ENCODE measurements around the gene FHIT.
"Not testable (repeated sequence)": the region's sequence is repeated elsewhere in the genome, so short reads cannot be mapped to it uniquely, and the experiment has no call there.

Gene FHIT

DNA sequence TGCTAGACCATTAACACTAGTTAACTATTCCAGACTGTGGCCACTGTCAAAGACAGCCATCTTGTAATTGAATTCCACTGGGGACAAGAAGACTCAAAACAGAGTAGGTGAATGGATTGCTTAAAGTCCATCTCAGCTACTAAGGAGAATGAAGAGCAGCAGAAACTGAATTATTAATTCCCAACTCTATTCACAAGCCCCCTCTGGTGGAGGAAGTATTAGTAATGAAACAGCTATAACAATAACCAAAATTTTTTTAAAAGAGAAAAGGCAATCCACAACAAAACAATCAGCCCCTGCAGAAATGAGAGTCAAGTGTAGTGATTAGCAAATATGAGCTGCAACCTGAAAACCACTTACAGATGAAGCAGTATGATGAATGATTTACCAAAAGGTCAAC, 302.8 kb downstream of the FHIT start:
- DNase-seq (ENCODE audit: extremely low read depth in 1 of 2, low read depth in 1 of 2) = no peak

DNA sequence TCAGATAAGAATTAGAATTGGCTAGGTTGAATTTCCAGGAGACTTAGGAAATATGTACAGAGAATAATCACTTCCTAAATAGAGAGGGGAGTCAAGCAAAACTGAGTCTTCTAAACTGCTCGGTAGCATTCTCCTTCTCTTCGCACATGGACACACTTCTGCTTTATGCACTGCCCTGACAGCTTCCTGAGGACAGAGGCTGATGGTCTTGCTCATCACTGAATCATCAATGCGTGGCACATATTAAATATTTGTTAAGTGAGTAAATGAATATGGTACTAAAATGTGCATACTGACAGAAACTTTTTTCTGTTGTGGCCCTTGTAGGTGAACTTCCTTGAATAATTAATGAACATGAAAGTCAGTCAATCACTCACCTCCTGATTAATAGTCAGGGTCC, 315.5 kb downstream of the FHIT start:
- DNase-seq (ENCODE audit: extremely low read depth in 1 of 2, low read depth in 1 of 2) = no peak

DNA sequence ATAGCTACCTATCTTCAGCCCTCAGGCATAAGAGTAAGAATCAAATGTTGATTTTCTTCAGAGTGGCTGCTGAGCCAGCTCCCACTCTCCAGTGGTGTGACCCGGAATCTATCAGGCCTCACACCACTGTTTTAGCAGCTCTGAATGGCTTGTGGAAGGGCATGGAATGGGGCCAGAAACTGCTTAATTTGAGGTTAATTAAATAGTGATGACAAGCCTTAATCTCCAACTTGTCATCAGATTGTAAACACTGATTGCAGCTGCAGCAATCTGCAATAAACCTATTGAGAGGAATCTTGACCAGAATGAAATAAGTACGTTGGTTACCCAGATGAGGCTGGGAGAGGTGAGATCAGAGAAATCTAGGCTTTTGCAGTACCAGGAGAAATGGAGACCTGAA, 317.4 kb downstream of the FHIT start:
- no peak for DNase-seq (ENCODE audit: extremely low read depth in 1 of 2, low read depth in 1 of 2)

DNA sequence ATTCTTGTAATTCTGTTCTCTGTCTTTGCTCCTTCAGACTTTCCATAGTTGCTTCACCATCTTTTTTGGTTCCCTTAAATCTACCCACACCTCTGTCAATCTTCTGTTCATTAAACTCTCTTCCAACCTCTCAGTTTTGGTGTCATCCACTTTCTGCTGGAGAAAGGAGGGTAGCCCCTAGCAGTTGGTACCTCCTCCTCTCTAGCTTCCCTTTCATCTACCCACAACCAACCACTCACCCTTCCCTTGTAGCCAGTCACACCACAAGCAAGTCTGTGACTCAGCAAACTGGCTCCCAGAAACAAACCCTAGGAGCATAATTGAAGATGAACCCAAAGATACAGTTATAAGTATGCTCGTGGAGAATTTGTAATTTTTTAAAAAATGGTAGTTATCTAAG, 318.6 kb downstream of the FHIT start:
- no peak for DNase-seq (ENCODE audit: extremely low read depth in 1 of 2, low read depth in 1 of 2)

DNA sequence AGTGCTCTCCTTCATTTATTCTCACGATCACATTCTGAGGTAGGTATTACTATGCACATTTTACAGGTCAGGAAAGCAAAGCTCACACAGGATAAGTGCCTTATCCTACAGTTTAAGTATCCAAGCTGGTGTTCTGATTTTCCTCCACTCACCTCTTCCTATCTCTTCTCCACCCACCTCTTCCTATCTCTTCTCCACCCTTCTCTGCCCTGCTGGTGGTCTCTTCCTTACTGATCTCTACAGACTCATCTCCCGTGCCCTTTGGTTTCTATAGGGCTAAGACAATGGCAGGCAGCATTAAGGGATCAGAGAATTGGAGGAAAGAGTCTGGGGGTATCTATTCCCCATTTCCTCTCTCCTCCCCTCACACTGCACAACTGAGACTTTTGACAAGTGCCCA, 319.1 kb downstream of the FHIT start:
- DNase-seq (ENCODE audit: extremely low read depth in 1 of 2, low read depth in 1 of 2) = no peak

DNA sequence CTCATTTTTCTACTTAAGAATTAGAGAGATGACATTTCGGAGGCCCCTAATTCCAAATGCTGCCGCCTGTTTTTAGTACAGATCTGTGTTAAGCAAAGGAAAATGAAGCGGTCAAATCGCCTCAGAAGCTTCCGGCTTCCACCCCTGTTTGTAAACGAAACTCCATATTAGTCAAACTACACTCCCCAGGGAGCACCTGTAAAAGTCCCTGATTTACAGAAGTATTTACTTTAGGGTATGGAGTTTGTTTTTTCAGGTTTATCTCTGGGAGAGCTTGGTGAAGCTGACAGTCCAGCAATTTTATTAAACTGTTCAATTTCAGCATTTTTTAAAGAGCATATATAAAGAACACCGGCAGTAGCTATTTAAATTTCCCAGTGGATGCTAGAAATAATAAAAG, 319.8 kb downstream of the FHIT start:
- no peak for DNase-seq (ENCODE audit: extremely low read depth in 1 of 2, low read depth in 1 of 2)

DNA sequence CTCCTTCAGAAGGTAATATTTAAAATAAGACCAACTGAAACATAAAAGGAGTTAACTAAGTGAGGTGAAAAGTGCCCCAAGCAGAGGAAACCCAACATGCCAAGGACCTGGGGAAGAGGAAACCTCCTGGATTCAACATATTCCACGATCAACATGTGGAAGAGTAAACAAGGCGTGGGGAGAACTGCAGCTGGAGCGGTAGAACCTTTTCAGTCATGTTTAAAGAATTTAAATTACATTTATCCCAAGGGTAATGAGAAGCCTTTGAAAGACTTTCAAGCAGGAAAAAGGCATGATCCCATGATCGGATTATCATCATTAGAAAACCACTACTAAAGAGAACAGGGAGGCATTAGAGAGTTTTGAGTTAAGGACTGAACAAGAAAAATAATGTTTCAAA, 330.7 kb downstream of the FHIT start:
- DNase-seq (ENCODE audit: extremely low read depth in 1 of 2, low read depth in 1 of 2) = no peak

DNA sequence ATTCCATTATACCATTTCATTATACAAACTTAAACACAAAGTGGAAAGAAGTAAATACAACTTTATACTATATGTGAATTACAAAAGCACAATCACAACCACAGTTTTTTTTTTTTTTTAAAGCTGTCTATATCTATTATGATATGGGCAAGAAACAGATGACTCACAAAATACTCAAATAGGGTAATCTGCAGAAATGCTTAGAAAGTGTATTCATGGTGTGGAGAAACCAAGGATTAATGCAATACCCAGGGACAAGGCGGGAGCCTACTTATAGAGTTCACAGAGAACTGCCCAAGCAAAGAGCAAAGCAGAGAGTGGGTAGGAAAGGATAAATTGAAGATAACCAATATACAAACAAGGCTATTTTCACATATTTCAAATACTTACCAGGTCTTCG, 332.0 kb downstream of the FHIT start:
- DNase-seq (ENCODE audit: extremely low read depth in 1 of 2, low read depth in 1 of 2) = no peak

DNA sequence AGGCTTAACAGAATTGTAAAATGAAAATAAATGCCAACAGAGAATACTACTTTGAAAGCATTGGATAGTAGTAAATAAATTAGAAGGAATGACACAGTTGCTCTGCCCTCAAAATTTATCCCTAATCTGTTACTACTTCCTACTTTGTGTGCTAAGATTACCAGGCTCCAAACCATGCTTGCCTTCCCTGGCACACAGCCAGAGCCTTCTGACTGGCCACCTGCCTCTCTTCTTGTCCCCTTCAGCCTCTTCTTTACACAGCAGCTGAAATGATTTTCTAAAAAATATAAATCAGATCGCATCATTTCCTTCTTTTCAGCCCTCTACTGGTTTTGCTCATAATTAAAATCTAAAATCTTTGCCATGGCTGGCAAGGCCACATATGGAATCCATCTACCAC, 334.1 kb downstream of the FHIT start:
- DNase-seq (ENCODE audit: extremely low read depth in 1 of 2, low read depth in 1 of 2) = no peak

DNA sequence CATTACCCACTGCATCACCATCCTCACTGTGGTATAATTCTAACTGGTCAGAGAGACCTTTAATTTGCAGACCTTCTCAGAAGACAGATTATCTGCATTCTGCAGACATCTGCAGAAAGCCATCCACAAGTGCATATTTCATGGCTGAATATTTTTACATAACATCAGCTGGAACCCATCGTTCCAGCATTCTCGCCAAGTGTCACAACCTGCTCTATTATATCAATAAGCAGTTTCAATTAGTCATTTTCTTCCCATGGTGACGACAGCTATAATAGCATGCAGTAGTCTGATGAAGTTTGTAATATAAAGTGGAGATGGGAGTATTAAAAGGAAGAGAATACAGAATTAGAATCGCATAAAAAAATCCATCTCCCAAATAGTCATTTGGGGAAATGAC, 334.7 kb downstream of the FHIT start:
- DNase-seq (ENCODE audit: extremely low read depth in 1 of 2, low read depth in 1 of 2) = no peak

DNA sequence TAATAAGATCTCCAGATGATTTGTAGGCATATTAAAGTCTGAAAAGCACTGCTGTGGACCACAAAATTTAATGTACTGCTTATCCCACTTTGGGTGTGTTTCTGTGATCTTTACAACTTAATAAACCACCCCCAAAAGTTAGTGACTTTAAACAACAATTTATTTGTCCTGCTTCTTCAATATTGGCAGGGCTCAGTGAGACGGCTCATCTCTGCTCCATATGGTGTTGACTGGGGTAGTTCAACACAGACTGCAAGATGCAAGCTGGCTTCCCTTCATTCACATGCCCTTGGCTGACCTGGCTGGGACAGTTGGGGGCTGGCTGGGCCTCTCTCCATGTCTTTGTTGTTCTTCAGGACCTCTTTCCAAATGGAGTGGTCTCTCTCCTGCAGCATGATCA, 337.8 kb downstream of the FHIT start:
- no peak for DNase-seq (ENCODE audit: extremely low read depth in 1 of 2, low read depth in 1 of 2)

DNA sequence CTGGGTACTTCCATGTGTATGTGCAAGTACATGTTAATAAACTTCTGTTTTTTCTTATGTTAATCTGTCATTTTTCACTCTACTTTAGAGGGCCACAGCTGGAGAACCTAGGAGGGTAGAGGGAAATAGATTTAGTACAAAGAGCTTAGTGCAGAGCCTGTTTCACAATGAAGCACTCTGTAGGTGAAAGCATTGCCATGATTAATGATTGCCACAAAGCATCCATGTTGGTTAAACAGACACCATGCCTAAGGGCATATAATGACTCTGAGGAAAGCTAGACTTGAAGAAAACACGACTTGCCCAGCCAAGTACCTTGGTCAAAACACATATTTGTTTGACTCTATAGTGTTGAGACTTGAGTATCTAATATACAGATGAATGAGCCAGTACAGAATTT, 338.4 kb downstream of the FHIT start:
- DNase-seq (ENCODE audit: extremely low read depth in 1 of 2, low read depth in 1 of 2) = no peak

DNA sequence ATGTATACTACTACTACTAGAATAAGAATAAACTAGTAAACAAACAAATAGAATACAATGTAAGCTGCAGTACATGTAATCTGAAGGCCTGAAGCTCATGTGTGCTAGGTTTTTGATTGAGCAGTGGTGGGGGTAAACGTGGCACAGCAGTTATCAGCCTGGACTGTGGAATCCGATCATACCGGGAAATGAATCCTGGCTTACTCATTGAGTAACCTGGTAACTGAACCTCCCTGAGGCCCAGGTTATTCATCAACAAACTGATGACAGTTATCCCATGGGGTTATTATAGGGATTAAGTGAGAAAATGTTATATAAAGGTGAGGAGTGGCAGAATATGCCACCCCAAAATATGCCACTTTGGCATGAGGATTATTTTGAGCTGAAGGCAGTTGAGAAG, 339.1 kb downstream of the FHIT start:
- DNase-seq (ENCODE audit: extremely low read depth in 1 of 2, low read depth in 1 of 2) = no peak

DNA sequence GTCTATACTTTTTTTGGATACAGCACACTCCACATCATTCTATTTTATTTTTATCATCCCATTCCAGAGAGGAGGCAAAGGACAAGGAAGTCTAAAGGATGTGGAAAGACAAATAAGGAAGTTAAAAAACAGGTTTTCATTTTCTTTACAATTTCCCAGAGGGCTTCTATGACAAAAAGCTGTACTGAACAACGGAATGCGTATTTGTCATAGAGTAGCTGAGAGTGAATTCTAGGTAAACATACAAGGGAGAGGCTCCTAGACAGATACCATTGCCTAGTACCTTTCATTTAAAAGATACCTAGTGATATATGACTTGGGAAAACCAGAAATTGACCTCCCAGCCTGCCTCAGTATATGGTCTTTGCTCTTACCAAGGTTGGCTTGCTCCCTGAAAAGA, 341.7 kb downstream of the FHIT start:
- DNase-seq (ENCODE audit: extremely low read depth in 1 of 2, low read depth in 1 of 2) = no peak

DNA sequence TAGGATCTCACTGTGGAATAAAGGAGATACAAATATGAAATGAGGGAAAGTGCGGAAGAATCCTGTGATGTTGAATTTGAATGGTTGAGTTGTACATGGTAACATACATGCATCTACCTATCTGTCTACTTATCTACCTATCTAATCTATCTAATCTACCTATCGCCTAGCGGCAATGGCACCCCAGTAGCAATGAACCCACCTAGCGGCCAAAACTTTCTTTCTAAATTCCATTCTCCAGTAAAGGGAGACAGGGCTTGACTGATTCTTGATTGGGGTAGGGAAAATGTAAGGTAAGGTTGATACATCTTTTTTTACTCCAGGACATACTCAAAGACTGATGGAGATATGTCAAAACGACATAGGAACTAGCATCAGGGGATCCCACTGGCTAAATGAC, 345.0 kb downstream of the FHIT start:
- no peak for DNase-seq (ENCODE audit: extremely low read depth in 1 of 2, low read depth in 1 of 2)

DNA sequence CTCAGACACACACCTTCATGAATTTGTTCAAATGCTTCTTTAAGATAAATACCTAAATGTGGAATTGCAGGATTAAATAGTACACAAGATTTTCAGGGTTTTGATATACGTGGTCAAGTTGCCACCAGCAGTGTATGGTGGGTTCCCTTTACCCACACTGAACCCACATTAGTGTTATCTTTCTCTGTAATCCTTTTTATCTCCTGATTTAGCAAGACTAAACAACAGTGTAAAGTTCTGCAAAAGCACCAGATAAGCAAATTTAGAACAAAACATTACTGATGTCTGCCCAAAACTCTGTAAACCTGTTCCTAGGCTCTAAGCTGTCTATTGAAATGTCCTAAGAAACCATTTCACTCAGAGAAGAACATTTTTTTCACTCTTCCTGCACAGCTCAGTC, 352.9 kb downstream of the FHIT start:
- no peak for DNase-seq (ENCODE audit: extremely low read depth in 1 of 2, low read depth in 1 of 2)

DNA sequence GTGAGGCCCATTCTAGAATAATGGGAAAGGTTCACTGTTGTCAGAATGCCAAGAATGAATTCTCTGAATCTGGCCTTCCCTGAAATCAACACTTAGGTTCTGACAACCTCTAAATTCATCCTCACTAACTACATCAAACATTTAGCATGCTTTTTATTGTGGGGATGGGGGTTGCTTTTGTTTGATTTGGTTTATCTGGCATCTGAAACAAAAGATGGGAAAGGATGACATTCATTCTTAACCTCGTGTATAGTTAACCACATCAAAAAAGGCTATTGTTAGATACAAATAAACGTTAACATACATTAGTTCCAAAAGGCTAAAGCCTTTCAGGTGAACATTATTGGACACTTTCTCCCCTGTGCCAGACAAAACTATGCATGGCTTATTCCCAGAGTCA, 357.3 kb downstream of the FHIT start:
- DNase-seq (ENCODE audit: extremely low read depth in 1 of 2, low read depth in 1 of 2) = no peak

DNA sequence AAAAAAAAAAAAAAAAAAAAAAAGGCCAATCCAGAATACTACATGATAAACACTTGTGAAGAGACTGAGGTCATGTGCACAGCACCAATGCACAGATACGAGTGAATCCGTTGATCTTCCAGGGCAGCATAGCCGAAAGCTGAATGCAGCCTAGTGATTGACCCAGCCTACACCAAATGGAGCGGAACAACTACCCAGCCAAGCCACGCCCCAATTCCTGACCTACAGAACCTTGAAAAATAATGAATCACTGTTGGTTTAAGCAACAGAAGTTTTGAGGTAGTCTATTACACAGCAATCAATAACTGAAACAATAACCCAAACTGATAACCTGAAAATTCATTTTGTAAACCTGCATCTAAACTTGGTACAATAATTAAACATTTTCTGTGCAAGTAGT, 361.0 kb downstream of the FHIT start:
- no peak for DNase-seq (ENCODE audit: extremely low read depth in 1 of 2, low read depth in 1 of 2)

DNA sequence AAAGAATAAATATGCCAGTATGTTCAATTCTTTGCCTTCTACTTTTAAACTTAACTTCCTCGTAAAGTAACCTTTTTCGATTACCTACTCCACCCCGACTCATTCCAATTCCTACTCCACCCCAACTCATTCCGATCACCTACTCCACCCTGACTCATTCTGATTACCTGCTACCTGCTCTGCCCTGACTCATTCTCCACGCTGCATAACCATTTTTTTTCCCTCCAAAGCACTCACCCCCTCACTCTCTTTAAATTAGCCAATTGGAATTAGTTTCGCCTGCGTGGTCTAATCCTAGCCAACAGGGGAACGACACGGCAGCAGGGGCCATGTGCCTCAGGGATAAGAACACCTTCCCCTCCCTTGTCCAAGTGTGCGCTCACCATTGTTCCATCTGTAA, 362.3 kb downstream of the FHIT start:
- not testable (repeated sequence) for DNase-seq (ENCODE audit: extremely low read depth in 1 of 2, low read depth in 1 of 2)

DNA sequence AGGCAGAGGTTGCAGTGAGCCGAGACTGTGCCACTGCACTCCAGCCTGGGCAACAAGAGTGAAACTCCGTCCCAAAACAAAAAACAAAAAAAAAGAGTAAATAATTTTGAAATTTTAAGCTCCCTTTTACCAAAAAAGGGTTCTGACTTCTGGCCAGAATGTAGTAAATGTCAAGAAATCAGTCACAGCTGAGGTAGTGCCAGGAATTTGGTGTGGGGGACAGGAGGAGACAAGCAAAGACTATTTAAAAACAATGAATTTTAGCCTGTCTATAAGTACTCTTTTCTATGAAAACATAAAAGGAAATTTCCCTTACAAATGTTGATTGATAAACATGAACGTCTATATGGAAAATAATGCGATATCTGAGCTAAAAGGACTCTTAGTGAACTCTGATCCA, 363.7 kb downstream of the FHIT start:
- DNase-seq (ENCODE audit: extremely low read depth in 1 of 2, low read depth in 1 of 2) = no peak

DNA sequence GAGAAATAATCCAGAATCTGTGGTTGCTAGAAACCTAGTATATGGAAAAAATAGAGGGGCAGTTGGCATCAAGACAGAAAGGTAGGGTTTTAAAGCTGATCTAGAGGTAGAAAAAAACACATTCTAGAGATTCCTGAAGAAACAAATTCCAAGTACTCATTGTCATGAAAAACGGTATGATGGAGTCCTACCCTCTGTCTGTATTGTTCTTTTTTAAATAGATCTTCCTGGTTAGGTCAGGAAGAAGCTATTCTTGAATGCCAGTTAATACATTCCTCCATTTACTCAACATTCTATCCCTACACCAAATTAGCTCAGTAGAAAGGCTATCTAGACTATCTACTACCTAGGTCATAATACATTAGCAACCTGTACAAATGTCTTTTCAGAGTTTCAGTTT, 364.7 kb downstream of the FHIT start:
- no peak for DNase-seq (ENCODE audit: extremely low read depth in 1 of 2, low read depth in 1 of 2)

DNA sequence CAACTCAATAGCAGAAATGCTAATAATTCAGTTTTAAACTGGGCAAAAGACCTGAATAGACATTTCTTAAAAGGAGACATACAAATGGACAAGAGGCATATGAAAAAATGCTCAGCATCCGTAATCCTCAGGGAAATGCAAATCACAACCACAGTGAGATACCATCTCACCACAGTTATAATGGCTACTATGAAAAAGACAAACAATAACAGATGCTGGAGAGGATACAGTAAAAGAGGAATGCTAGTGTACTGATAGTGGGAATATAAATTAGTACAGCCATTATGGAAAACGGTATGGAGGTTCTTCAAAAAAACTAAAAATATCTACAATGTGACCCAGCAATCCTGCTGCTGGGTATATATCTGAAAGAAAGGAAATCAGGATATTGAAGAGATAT, 367.2 kb downstream of the FHIT start:
- no peak for DNase-seq (ENCODE audit: extremely low read depth in 1 of 2, low read depth in 1 of 2)

DNA sequence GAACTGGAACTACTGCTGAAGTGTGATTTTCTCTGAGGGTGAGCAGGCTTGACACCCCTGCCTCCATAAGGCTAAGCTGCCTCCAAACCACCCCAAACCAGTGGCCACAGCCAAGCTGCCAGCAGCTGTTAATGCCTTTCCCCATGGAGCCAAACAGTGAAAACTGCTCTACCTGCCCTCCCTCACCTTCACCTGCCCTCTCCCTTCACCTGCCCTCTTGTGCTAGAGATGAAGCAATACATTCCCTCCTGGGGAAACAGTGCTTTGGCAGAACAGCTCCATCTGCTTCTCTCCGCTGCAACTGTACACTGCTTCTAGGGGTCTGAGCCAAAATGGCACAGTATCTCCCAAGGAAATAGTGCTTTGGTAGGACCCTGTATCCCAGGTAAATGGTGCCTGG, 374.1 kb downstream of the FHIT start:
- DNase-seq (ENCODE audit: extremely low read depth in 1 of 2, low read depth in 1 of 2) = no peak

DNA sequence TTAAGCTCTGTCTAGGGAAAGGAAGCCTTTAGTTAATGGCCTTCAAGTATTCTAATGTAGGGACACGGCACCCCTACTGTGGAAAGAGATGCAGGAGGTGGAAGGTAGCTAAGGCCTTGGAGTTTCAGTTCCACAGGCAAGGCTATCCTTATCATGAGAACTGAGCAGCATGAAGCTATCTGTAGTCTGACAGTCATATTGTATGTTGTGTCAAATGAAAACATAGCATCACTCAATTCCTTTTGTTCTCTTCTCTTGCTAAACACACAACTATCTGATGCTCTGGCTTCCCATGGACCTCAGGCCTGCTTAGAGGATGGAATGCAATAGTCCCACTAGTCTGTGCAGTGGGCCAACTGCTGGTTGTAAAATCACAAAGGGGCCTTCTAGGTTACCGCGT, 380.9 kb downstream of the FHIT start:
- DNase-seq (ENCODE audit: extremely low read depth in 1 of 2, low read depth in 1 of 2) = no peak

Data from stimulated activated CD8-positive, alpha-beta memory T cell treated with anti-CD3 and anti-CD28 coated beads, Interleukin-7, amount 100 ng/mL, for 48 hours (primary cell).